GM21447 (cell line): ENCODE results near the gene SDS.
"Not testable (repeated sequence)": the region's sequence is repeated elsewhere in the genome, so short reads cannot be mapped to it uniquely, and the experiment has no call there.

Source experiments
- ATAC-seq: cut with Tn5 transposase; IDR thresholded peaks from one replicate; pipeline ENCODE4 v1.9.1; 2021; ENCODE audit not compliant: unreplicated experiment

The SDS gene

DNA sequence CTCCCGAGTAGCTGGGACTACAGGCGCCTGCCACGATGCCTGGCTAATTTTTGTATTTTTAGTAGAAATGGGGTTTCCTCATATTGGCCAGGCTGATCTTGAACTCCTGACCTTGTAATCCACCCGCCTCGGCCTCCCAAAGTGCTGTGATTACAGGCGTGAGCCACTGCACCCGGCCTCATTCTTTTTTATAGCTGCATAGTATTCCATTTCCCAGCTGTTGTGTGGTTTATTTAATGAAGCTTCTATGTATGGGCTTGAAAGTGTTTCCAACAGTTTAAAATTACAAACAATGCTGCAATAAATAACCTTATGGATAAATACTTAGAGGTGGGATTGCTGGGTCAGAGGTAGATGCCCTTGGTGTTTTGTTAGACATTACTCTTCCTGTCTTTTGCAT is 49.5 kb downstream of the SDS start:
- not testable (repeated sequence) for ATAC-seq

DNA sequence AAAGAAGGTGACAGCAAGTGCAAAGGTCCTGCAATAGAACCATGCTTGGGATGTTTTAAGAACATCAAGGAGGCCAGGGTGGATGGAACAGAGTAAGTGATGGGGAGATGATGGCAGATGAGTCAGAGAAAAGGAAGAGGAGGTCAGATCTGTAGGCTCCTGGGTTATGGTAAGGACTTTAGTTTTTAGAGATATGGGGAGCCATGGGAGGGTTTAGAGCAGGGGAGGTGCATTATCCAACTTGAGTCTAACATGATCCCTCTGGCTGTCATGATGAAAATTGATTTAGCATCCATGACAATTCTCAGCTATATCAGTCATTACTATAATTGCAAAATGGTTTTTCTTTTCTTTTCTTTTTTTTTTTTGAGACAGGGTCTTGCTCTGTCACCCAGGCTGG is 52.6 kb downstream of the SDS start:
- no peak for ATAC-seq

DNA sequence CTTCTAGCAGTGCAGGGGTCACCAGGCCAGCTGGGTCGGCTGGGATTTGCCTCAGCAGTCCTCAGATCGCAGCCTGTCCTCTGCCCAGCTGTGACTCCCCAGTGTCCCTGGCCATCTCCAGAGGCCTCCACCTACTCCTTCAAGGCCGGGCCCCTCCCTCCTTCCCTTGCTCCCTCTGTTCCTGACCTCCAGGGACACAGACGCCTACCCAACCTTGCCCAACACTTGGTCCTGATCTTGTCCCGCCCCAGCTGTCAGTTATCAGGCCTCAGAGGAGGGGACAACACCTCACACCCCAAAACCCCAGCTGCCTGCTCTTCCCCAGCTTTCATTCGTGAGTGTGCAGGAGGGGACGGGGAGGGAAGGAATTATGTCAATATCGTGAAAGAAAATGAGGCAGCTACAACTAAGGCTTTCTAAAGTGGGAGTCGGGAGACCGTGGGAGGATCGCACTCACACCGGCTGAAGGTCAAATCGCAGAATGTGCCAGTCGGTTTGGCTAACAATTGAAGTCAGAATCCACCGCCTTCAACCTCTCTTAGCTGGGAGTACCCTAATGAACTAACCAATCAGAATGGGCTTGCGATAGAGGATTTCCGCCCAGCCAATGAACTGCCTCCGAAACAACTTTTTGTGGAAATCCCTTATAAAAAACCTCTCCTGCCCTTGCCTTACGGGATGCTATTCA is 54.7 kb downstream of the SDS start:
- no peak for ATAC-seq

DNA sequence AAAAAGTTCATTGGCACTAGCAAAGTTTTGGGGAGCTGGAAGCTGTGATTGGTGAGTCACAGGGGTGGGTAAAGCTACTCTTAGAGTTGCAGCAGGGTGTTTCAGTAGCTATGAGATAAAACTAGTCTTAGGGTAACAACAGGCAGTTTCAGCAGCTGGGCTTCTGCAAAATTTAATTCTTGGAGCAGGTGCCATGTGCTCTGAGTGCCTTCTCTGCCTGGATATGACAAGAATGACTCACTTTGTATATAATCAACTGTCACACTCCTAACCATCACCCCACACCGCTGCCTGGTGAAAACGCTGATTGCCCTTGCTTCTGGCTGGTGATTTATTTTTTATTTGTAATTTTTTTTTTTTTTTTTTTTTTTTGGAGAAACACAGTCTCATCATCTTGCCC is 55.8 kb downstream of the SDS start:
- ATAC-seq = no peak

DNA sequence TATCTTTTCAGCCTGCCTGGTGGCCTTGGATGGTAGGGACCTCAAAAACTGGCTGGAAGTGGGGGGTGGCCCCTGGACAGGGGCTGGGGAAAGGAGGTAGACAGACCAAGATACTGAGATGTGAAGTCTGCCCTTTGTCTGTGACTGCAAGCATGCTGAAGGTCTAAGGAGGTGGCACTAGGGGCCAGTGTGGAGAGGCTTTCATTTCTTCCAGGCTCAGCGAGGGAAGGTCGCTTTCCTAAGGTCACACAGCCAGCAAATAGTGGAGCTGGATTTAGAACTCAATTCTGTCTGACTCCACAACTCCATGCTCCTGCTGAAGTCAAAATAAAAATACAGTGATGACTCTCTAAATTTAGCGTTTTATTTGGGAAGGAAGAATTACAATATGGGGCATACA is 56.6 kb downstream of the SDS start:
- ATAC-seq = no peak

DNA sequence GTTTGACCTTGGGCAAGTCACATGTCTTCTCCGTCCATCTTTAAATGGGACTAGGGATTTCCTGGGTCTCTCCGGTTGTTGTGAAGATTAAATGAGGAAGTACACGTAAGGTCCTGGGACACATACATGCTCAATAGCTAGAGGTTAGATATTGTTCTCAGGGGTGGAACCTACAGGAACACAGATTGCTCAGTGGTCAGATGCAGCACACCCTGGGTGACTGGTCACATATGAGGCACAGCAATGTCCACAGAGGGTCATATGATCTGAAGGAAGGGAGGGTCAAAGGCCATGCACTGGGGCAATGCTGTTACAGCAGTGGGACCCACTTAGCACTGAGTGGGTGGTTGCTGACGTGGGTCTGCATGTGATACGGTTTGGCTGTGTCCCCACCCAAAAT is 57.3 kb downstream of the SDS start:
- no peak for ATAC-seq

DNA sequence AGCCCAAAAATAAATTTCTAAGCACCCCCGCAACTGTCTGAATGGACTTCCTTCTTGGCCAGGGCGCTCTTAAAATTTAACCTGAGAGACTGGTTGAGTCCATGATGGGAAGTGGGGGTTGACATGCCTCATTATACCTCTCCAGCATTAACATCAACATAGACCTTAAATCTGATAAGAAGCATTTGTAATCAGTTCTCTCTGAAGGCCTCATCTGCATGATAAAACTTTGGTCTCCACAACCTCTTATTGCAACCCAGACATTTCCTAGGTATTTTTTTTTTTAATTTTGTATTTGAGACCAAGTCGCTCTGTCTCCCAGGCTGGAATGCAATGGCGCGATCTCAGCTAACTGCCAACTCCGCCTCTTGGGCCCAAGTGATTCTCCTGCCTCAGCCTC is 58.4 kb downstream of the SDS start:
- no peak for ATAC-seq
